ENCODE data around the gene TBC1D22A.

The TBC1D22A gene

DNA sequence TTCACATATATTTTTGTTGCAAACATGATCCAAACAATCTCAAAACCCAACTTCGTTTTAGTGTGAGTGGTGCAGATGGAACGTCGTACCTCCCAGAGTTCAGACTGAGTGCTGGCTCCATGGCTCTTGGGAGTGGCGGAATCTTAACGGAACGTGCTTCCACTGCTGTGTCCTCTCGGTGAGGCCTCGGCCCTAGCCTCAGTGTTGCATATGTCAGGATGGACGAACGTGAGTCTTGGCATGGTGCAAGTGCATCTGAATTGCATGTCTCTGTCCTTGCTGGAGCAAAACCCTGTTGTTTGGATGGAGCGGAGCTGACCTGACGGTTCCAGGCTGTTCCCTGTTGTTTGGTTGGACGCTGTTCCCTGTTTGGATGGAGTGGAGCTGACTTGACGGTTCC is 306.8 kb downstream of the TBC1D22A start:
- Histone ChIP-seq H3K9ac (no peak overlapping the region), H3K79me2 (ENCODE audit: insufficient read depth, low read depth) (no peaks in the 10 kb centered on the region), H3K4me2 (no peak overlapping the region), H3K36me3 (ENCODE audit: insufficient read depth) (no peaks in the 10 kb centered on the region), H3K27me3 (ENCODE audit: insufficient read depth, low read depth) (no peaks in the 10 kb centered on the region), H3K27ac (no peak overlapping the region), H2AFZ (ENCODE audit: low read depth) (no peak overlapping the region), H4K20me1 (ENCODE audit: insufficient read depth) (no peaks in the 10 kb centered on the region), H3K4me1 (ENCODE audit: low read depth, poor library complexity, severe bottlenecking) (no peaks in the 10 kb centered on the region), H3K4me3 (IDR thresholded peaks at IDR 0.05; ENCODE audit: insufficient read depth, low read depth, low read length) (no peak overlapping the region)
- TF ChIP-seq, protein P1, sequence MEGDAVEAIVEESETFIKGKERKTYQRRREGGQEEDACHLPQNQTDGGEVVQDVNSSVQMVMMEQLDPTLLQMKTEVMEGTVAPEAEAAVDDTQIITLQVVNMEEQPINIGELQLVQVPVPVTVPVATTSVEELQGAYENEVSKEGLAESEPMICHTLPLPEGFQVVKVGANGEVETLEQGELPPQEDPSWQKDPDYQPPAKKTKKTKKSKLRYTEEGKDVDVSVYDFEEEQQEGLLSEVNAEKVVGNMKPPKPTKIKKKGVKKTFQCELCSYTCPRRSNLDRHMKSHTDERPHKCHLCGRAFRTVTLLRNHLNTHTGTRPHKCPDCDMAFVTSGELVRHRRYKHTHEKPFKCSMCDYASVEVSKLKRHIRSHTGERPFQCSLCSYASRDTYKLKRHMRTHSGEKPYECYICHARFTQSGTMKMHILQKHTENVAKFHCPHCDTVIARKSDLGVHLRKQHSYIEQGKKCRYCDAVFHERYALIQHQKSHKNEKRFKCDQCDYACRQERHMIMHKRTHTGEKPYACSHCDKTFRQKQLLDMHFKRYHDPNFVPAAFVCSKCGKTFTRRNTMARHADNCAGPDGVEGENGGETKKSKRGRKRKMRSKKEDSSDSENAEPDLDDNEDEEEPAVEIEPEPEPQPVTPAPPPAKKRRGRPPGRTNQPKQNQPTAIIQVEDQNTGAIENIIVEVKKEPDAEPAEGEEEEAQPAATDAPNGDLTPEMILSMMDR (conservative IDR thresholded peaks at IDR 0.05; ENCODE audit: low read depth, low read length) = no peak

DNA sequence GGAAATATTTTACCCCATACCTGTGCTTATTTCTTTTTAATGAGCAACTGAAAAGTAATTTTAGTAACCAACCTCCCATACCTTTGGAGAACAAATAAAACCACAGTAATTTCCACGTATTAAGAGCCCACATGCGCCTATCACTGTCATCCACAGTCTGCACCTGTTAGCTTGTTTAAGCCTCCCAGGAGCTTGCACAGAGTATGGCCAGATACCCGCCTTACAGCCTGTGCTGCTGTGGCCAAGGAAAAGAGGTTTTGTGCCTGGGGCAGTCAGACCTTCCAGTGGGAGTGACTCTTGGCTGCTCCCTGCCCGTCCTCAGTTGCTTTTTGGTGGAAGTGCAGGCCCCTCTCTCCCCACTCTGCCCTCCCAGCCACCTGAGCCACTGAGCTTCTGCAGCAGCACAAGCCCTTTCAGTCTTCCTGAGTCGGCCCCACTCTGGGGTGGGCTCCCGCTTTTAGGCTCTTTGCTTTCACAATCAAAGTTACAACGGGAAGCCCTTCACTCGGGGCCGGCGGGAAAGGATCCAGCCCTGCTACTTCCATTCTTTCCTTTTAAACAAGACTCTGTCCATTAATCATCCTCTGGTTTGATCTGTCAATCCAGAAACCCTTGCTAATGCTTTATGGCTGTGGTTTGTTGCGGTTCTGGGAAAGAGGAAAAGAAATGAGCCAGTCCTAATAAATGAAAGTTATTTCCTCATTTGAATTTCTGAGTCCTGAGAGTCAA is 308.8 kb downstream of the TBC1D22A start:
- Histone ChIP-seq H3K79me2 (ENCODE audit: insufficient read depth, low read depth) (no peaks in the 10 kb centered on the region), H4K20me1 (ENCODE audit: insufficient read depth) (no peaks in the 10 kb centered on the region), H2AFZ (ENCODE audit: low read depth) (no peak overlapping the region), H3K4me2 (no peak overlapping the region), H3K4me3 (IDR thresholded peaks at IDR 0.05; ENCODE audit: insufficient read depth, low read depth, low read length) (no peak overlapping the region), H3K27ac (no peak overlapping the region), H3K27me3 (ENCODE audit: insufficient read depth, low read depth) (no peaks in the 10 kb centered on the region), H3K9ac (no peak overlapping the region), H3K36me3 (ENCODE audit: insufficient read depth) (no peaks in the 10 kb centered on the region), H3K4me1 (ENCODE audit: low read depth, poor library complexity, severe bottlenecking) (no peaks in the 10 kb centered on the region)
- TF ChIP-seq, protein P1 (conservative IDR thresholded peaks at IDR 0.05; ENCODE audit: low read depth, low read length) = no peak

DNA sequence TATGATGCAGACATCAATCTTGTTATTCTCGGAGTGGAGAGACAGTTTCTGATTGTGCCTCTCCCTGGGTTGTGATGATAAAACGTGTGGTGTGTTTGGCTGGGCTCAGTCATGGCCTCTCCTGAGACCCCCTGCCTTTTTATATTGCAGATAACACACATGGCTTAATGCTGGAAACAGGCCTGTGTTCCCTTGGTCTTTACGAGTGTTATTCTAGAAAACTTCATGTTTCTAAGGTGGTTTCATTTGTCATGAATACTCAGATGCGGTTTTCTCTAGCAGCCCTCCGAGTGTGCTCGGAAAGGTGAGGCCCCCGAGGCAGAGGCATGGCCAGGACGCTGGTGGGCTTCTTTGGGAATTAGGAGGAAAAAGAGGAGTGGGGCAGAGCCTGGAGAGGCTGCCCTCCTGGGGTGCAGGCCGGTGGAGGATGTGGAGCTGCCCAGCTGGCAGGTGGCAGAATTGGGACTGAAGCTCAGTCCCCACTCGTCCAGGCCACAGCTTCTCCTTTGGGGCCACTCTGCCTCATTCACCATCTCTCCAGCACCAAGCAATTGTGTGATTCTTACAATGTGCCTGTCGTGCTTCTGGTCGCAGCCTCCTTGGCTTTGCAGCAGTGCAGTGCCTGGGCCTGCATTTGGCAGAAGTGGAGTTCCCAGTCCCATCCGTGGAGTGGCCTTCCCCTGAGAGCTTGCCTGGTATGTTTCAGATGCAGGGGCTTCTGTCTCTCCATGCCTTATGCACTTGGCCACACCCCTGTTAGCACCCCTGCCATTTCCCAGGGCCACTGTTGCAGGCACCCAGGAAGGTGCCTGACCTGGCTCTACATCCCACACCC is 309.6 kb downstream of the TBC1D22A start:
- Histone ChIP-seq H3K36me3 (ENCODE audit: insufficient read depth) (no peaks in the 10 kb centered on the region), H3K79me2 (ENCODE audit: insufficient read depth, low read depth) (no peaks in the 10 kb centered on the region), H4K20me1 (ENCODE audit: insufficient read depth) (no peaks in the 10 kb centered on the region), H3K27me3 (ENCODE audit: insufficient read depth, low read depth) (no peaks in the 10 kb centered on the region), H2AFZ (ENCODE audit: low read depth) (no peak overlapping the region), H3K9ac (no peak overlapping the region), H3K4me2 (no peak overlapping the region), H3K27ac (no peak overlapping the region), H3K4me3 (IDR thresholded peaks at IDR 0.05; ENCODE audit: insufficient read depth, low read depth, low read length) (no peak overlapping the region), H3K4me1 (ENCODE audit: low read depth, poor library complexity, severe bottlenecking) (no peaks in the 10 kb centered on the region)
- TF ChIP-seq, protein P1 (conservative IDR thresholded peaks at IDR 0.05; ENCODE audit: low read depth, low read length) = no peak

DNA sequence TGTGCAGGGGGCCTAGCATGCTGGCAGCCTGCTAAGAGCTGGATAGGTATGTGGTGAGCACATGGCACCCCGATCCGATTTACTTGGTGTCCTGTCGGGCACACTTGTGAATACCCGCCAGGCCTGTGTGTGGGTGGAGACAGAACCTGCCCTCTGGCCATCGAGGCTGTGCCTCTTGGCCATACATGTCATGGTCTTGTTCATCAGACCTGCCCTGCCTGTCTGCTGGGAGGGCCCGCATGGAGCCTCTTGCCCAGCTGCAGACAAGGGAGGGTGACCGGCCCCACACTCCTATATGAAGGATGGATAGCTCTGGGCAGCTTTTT is 310.2 kb downstream of the TBC1D22A start:
- Histone ChIP-seq H3K36me3 (ENCODE audit: insufficient read depth) (no peaks in the 10 kb centered on the region), H3K4me3 (IDR thresholded peaks at IDR 0.05; ENCODE audit: insufficient read depth, low read depth, low read length) (no peak overlapping the region), H3K9ac (no peak overlapping the region), H4K20me1 (ENCODE audit: insufficient read depth) (no peaks in the 10 kb centered on the region), H3K27me3 (ENCODE audit: insufficient read depth, low read depth) (no peaks in the 10 kb centered on the region), H3K79me2 (ENCODE audit: insufficient read depth, low read depth) (no peaks in the 10 kb centered on the region), H3K27ac (no peak overlapping the region), H3K4me2 (no peak overlapping the region), H2AFZ (ENCODE audit: low read depth) (no peak overlapping the region), H3K4me1 (ENCODE audit: low read depth, poor library complexity, severe bottlenecking) (no peaks in the 10 kb centered on the region)
- TF ChIP-seq, protein P1 (conservative IDR thresholded peaks at IDR 0.05; ENCODE audit: low read depth, low read length) = no peak
